Measurements from ENCODE around the gene LRRC4C.
"Not testable (repeated sequence)": the region's sequence is repeated elsewhere in the genome, so short reads cannot be mapped to it uniquely, and the experiment has no call there.

LRRC4C gene

DNA sequence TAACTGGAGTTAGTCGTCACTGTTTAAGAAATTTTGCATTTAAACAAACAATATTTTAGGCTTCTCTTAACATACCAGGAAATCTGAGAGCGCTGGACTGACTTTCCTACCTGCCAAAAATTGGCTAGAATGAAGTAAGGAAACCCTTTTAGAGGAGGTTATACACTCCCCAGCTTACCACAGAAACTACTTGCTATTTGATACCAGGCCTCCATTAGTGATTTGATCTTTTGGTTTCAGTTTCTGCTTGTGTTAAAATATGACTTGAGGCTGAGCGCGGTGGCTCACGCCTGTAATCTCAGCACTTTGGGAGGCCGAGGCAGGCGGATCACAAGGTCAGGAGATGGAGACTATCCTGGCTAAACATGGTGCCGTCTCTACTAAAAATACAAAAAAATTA is 419.9 kb downstream of the LRRC4C start:
- no peak for DNase-seq
- no peaks in the 10 kb centered on the region for H3K27me3 ChIP-seq (ENCODE audit: insufficient read depth, low read length)

DNA sequence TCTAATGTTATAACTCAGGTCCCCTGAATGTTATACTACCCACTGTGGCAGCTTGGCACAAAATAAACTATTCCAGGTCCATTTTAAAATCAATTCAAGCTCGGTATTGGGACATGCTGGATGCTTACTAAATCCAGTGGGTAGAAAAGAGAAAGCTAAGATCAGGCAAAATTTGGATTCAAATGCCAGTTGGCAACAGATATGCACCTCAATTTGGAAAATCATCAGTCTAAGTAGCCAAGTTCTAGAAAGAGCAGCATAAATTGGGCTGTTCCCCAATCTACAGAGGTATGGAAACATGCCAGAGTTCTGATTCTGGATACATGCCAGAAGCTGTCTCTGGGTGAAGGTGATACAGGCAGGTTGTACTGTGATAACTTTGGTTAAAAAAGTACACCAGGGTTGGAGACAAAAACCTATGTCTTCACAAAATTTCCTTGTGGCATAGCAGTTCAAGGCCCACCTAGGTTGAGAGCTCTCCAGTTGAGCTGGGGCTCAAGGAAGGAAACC is 427.8 kb downstream of the LRRC4C start:
- Histone ChIP-seq H3K27ac (ENCODE audit: low read depth, low read length) (no peak overlapping the region), H2BK5ac (ENCODE audit: low read depth, low read length, poor library complexity) (no peak overlapping the region), H3K79me2 (ENCODE audit: control insufficient read depth, insufficient read depth, low read length, poor library complexity) (no peaks in the 10 kb centered on the region), H2BK120ac (ENCODE audit: insufficient read depth, low read length, poor library complexity) (no peak overlapping the region), H3K4ac (ENCODE audit: low read depth, low read length) (no peak overlapping the region), H2BK12ac (ENCODE audit: low read length) (no peak overlapping the region), H3K18ac (ENCODE audit: low read length) (no peak overlapping the region), H3K4me3 (ENCODE audit: low read depth, low read length) (no peak overlapping the region), H2AK5ac (ENCODE audit: low read length) (no peak overlapping the region), H3K4me2 (ENCODE audit: low read length) (no peak overlapping the region), H4K8ac (ENCODE audit: low read depth, low read length) (no peak overlapping the region), H2AFZ (ENCODE audit: insufficient read depth, low read length, poor library complexity) (no peak overlapping the region), H3K9me3 (ENCODE audit: insufficient read depth, low read depth, low read length) (no peaks in the 10 kb centered on the region), H3K36me3 (ENCODE audit: control insufficient read depth in 1 of 2, insufficient read depth in 2 of 2, low read length in 2 of 2) (no peaks in the 10 kb centered on the region), H4K91ac (ENCODE audit: low read depth, low read length) (no peak overlapping the region), H3K14ac (ENCODE audit: low read length) (no peak overlapping the region), H3K27me3 (ENCODE audit: insufficient read depth, low read length) (no peaks in the 10 kb centered on the region), H3K79me1 (ENCODE audit: low read length) (no peaks in the 10 kb centered on the region), H3K23ac (ENCODE audit: low read length) (no peak overlapping the region), H4K12ac (ENCODE audit: low read depth, low read length) (no peak overlapping the region), H3K4me1 (ENCODE audit: control insufficient read depth in 1 of 2, insufficient read depth in 2 of 2, low read length in 2 of 2) (no peaks in the 10 kb centered on the region), H3K9ac (ENCODE audit: low read length) (no peak overlapping the region)
- DNase-seq = no peak
- WGBS (ENCODE audit: extremely low coverage, insufficient coverage, insufficient read length) = no CpG with 5 or more reads among the region's 1 CpG

More for the DNA sequence above, 419.9 kb downstream of the LRRC4C start:
- Histone ChIP-seq H3K14ac (ENCODE audit: low read length) (no peak overlapping the region), H2BK12ac (ENCODE audit: low read length) (no peak overlapping the region), H3K79me1 (ENCODE audit: low read length) (no peaks in the 10 kb centered on the region), H3K79me2 (ENCODE audit: control insufficient read depth, insufficient read depth, low read length, poor library complexity) (no peaks in the 10 kb centered on the region), H3K4me3 (ENCODE audit: low read depth, low read length) (no peak overlapping the region), H2BK5ac (ENCODE audit: low read depth, low read length, poor library complexity) (no peak overlapping the region), H4K91ac (ENCODE audit: low read depth, low read length) (no peak overlapping the region), H3K23ac (ENCODE audit: low read length) (no peak overlapping the region), H3K18ac (ENCODE audit: low read length) (no peak overlapping the region), H2AFZ (ENCODE audit: insufficient read depth, low read length, poor library complexity) (no peak overlapping the region), H3K9ac (ENCODE audit: low read length) (no peak overlapping the region), H4K12ac (ENCODE audit: low read depth, low read length) (no peak overlapping the region), H3K36me3 (ENCODE audit: control insufficient read depth in 1 of 2, insufficient read depth in 2 of 2, low read length in 2 of 2) (no peaks in the 10 kb centered on the region), H3K9me3 (ENCODE audit: insufficient read depth, low read depth, low read length) (no peaks in the 10 kb centered on the region), H4K8ac (ENCODE audit: low read depth, low read length) (no peak overlapping the region), H2AK5ac (ENCODE audit: low read length) (no peak overlapping the region), H3K4ac (ENCODE audit: low read depth, low read length) (no peak overlapping the region), H3K27ac (ENCODE audit: low read depth, low read length) (no peak overlapping the region), H2BK120ac (ENCODE audit: insufficient read depth, low read length, poor library complexity) (no peak overlapping the region), H3K4me1 (ENCODE audit: control insufficient read depth in 1 of 2, insufficient read depth in 2 of 2, low read length in 2 of 2) (no peaks in the 10 kb centered on the region), H3K4me2 (ENCODE audit: low read length) (no peak overlapping the region)
- no CpG with 5 or more reads among the region's 8 CpGs for WGBS (ENCODE audit: extremely low coverage, insufficient coverage, insufficient read length)

GRCh38 chr11:41020259-41020658 is 439.2 kb downstream of the LRRC4C start:
- no peak for DNase-seq
- H3K79me2 ChIP-seq (ENCODE audit: control insufficient read depth, insufficient read depth, low read length, poor library complexity) = no peaks in the 10 kb centered on the region
- WGBS (ENCODE audit: extremely low coverage, insufficient coverage, insufficient read length) = no CpG with 5 or more reads among the region's 4 CpGs

GRCh38 chr11:41019666-41020065 is 439.8 kb downstream of the LRRC4C start:
- H2BK12ac ChIP-seq (ENCODE audit: low read length); H3K4me2 ChIP-seq (ENCODE audit: low read length); H4K91ac ChIP-seq (ENCODE audit: low read depth, low read length); DNase-seq; H2BK5ac ChIP-seq (ENCODE audit: low read depth, low read length, poor library complexity); H2BK120ac ChIP-seq (ENCODE audit: insufficient read depth, low read length, poor library complexity); H3K79me2 ChIP-seq (ENCODE audit: control insufficient read depth, insufficient read depth, low read length, poor library complexity); H3K9ac ChIP-seq (ENCODE audit: low read length); H3K36me3 ChIP-seq (ENCODE audit: control insufficient read depth in 1 of 2, insufficient read depth in 2 of 2, low read length in 2 of 2); H2AK5ac ChIP-seq (ENCODE audit: low read length); H3K23ac ChIP-seq (ENCODE audit: low read length); H3K27ac ChIP-seq (ENCODE audit: low read depth, low read length); H3K79me1 ChIP-seq (ENCODE audit: low read length); H3K4ac ChIP-seq (ENCODE audit: low read depth, low read length); H3K4me1 ChIP-seq (ENCODE audit: control insufficient read depth in 1 of 2, insufficient read depth in 2 of 2, low read length in 2 of 2); H3K27me3 ChIP-seq (ENCODE audit: insufficient read depth, low read length); H4K8ac ChIP-seq (ENCODE audit: low read depth, low read length); H3K4me3 ChIP-seq (ENCODE audit: low read depth, low read length); H3K14ac ChIP-seq (ENCODE audit: low read length); H3K18ac ChIP-seq (ENCODE audit: low read length); H4K12ac ChIP-seq (ENCODE audit: low read depth, low read length); H3K9me3 ChIP-seq (ENCODE audit: insufficient read depth, low read depth, low read length); H2AFZ ChIP-seq (ENCODE audit: insufficient read depth, low read length, poor library complexity): not testable (repeated sequence)

More at GRCh38 chr11:41020259-41020658, 439.2 kb downstream of the LRRC4C start:
- Histone ChIP-seq H3K23ac (ENCODE audit: low read length) (no peak overlapping the region), H3K4me2 (ENCODE audit: low read length) (no peak overlapping the region), H4K12ac (ENCODE audit: low read depth, low read length) (no peak overlapping the region), H3K14ac (ENCODE audit: low read length) (no peak overlapping the region), H3K36me3 (ENCODE audit: control insufficient read depth in 1 of 2, insufficient read depth in 2 of 2, low read length in 2 of 2) (no peaks in the 10 kb centered on the region), H3K9ac (ENCODE audit: low read length) (no peak overlapping the region), H4K8ac (ENCODE audit: low read depth, low read length) (no peak overlapping the region), H3K27me3 (ENCODE audit: insufficient read depth, low read length) (no peaks in the 10 kb centered on the region), H4K91ac (ENCODE audit: low read depth, low read length) (no peak overlapping the region), H2BK120ac (ENCODE audit: insufficient read depth, low read length, poor library complexity) (no peak overlapping the region), H2AFZ (ENCODE audit: insufficient read depth, low read length, poor library complexity) (no peak overlapping the region), H3K79me1 (ENCODE audit: low read length) (no peaks in the 10 kb centered on the region), H2BK5ac (ENCODE audit: low read depth, low read length, poor library complexity) (no peak overlapping the region), H3K18ac (ENCODE audit: low read length) (no peak overlapping the region), H3K4ac (ENCODE audit: low read depth, low read length) (no peak overlapping the region), H3K4me3 (ENCODE audit: low read depth, low read length) (no peak overlapping the region), H2BK12ac (ENCODE audit: low read length) (no peak overlapping the region), H3K27ac (ENCODE audit: low read depth, low read length) (no peak overlapping the region), H2AK5ac (ENCODE audit: low read length) (no peak overlapping the region), H3K4me1 (ENCODE audit: control insufficient read depth in 1 of 2, insufficient read depth in 2 of 2, low read length in 2 of 2) (no peaks in the 10 kb centered on the region), H3K9me3 (ENCODE audit: insufficient read depth, low read depth, low read length) (no peaks in the 10 kb centered on the region)
